GM18519 (cell line): ENCODE measurements around the gene MEGF11.
"Not testable (repeated sequence)": the region's sequence is repeated elsewhere in the genome, so short reads cannot be mapped to it uniquely, and the experiment has no call there.

Experiments used
- ATAC-seq: cut with Tn5 transposase; IDR thresholded peaks from one replicate; pipeline ENCODE4 v1.9.1; 2021; ENCODE audit warnings: mild to moderate bottlenecking, moderate library complexity; ENCODE audit not compliant: unreplicated experiment, low FRiP score

Gene MEGF11

DNA sequence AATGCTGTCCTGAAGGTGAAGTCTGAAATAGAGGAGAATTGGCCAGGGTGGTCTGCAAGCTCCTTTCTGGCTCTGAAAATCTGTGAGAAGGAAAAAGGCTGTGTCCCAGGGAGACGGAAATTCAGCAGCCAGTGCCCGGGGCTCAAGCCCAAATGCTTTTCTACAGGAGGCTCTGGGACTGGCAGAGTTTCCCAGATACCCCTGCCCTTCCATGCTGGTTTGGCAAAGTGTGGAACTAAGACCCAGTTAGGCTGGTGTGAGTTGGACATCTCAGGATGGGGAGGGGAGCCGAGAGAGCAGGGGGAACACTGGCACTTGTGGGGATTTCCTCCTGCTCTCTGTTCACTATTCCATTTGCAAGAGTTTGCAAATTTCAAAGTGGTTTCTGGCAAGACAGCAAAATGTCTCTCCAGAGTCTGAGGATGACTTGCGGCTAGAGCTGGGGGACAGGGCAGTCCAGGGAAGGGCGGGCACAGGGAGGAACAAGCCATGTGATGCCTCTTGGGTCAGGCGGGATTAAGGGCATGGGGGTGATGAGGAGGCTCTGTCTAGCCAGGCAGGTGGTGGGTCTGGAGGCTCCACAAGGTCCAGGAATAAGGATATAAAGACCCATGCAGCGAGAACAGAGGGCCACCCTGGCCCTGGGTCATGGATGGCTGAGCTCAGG, 231.9 kb downstream of the MEGF11 start:
- ATAC-seq, result no peak

GRCh38 chr15:66019826-66020398, 233.6 kb downstream of the MEGF11 start:
- no peak for ATAC-seq

GRCh38 chr15:66019368-66019767, 234.2 kb downstream of the MEGF11 start:
- no peak for ATAC-seq

DNA sequence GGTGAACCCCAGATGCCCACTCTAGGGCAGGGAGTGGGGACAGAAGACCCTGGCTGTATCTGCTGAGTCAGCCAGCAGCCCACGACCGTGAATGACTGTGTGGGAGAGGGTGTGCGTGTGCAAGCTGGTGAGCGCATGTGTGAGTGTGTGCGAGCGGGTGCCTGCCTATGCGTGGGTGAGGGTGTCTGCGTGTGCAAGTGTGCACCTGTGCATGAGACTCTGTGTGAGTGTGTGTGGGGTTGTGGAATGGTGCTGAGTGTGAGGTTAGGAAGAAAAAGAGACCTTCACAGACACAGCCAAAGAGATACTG, 235.1 kb downstream of the MEGF11 start:
- ATAC-seq, result no peak

- no peak for ATAC-seq
Observed at GRCh38 chr15:66017792-66018487, 235.6 kb downstream of the MEGF11 start.

DNA sequence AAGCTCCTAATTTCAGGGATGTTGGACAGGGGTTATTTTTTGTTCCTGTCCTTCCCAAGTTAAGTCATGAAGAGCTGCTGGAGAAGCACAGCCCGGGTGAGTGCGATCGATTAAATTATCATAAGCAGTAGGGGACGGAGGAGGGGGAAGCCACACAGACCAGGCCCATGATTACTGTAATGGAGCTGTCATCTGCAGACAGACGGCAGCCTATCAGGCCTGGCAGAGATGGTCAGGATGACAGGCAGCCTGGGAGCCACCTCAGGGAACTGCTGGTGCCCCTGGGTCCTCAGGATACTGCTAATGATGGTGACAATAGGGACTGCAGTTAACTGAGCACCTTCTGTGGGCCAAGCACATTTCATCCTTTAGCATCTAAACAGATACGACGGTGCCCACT, 236.6 kb downstream of the MEGF11 start:
- no peak for ATAC-seq

DNA sequence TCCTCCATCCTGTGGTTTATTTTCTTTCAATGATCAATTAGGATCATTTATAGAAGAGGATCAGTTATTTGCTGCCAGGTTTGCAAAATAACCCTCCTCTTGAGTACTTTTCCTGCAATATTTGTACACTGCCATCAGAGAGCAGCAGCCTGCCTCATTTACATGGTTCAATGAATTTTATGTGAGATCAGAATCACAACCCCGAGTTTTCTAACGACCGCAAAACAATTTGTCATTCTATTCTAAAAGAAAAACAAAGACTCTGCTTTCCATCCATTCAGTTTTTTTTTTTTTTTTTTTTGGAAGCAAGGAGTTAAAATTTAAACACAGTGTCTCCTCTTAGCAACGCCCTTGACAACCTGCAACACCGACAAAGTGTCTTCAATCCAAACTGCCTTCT, 237.4 kb downstream of the MEGF11 start:
- no peak for ATAC-seq

DNA sequence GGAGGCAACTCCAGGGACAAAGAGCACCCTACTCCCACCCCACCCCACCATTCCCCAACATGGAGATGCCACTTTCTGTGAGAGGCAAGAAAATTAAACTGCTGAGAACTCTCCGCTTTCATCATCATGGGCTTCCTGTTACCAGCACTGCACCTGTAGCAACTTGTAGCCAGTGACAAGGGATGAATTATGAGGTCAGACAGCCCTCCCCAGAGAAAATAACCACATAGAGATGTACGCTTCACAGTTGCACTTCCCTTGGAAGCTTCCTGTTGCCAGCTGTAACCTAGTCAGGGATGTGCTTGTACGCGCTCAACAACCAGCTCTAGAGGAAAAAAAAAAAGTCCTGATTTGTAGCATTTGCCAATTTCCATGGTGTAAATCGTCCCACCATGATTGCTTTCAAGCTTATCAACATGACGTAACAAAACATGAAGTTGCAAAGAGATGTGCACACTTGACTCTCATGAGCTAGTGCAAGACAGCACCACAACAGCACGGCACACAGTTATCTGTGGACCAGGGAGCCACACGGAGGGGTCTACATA, 238.8 kb downstream of the MEGF11 start:
- ATAC-seq, result no peak

- ATAC-seq, result no peak
Observed at GRCh38 chr15:66014022-66014421, 239.5 kb downstream of the MEGF11 start.

GRCh38 chr15:66008940-66009562, 244.5 kb downstream of the MEGF11 start:
- no peak for ATAC-seq

DNA sequence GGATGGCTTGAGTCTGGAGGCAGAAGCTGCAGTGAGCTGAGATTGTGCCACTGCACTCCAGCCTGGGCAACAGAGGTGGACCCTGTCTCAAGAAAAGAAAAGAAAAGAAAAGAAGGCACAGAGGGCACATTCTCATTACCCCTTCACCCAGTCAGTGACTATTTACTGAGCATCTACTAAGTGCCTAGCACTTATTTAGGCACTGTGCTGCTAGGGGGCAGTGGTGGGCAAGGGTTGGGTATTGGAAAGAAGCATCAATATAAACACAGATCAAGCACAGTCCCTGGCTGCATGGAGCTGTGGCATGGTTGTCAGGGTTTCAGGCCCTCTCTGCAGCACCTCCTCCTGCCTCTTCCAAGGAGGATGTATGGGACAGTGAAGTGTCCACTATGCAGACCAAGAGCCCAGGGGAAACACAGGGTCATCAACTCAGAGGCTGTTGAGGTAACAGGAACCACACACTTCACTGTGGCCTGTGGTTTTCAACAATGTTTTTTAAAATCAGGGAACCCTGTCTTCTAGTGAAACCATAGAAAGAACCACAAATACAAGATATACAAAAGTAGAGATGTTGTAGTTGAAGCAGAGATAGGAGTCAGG, 245.8 kb downstream of the MEGF11 start:
- no peak for ATAC-seq

DNA sequence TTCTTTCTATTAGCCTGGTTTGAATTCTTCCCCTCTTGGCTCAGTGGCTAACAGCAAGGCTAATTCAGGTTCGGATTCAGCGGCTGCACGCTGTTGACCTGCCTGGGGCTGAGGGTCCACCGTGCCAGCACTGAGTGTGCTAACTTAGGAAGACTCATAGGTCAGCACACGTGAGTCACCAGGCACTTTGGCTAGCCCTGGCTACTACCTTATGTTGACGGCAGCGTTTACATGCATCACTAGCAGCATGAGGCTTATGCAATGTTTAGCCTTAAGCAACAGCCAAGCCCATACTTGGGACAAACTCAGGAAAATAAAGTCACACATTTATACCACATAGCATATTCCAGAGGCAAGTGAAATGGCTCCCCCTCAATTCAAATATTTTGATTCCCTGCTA, 246.6 kb downstream of the MEGF11 start:
- ATAC-seq, result no peak

DNA sequence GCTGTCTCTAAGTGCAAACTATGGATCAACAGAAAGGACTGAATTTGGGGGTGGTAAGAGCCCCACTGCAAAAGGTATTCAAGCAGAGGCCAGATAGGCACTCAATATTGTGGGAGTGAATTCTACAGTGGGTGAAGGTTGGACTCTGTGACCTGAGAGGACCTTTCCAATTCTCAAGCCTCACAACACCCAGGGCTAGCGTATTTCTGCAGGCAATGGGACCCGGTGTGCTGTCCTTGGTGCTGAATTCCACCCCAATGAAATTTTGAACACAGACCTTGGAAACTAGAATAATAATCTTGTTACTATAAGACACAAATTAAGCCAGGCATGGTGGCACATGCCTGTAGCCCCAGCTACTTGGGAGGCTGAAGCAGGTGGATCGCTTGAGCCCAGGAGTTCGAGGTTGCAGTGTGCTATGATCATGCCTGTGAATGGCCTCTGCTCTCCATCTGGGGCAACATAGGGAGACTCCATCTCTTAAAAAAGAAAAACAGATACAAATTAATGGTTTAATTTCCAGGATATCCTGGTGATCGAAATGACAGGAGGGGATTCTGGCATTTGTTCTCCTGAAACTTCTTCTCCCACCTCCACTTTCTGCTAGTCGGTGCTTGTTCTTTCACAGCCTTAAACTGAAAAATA, 248.8 kb downstream of the MEGF11 start:
- ATAC-seq, result no peak

GRCh38 chr15:66003129-66003528, 250.4 kb downstream of the MEGF11 start:
- not testable (repeated sequence) for ATAC-seq

GRCh38 chr15:66001717-66002426, 251.7 kb downstream of the MEGF11 start:
- no peak for ATAC-seq

DNA sequence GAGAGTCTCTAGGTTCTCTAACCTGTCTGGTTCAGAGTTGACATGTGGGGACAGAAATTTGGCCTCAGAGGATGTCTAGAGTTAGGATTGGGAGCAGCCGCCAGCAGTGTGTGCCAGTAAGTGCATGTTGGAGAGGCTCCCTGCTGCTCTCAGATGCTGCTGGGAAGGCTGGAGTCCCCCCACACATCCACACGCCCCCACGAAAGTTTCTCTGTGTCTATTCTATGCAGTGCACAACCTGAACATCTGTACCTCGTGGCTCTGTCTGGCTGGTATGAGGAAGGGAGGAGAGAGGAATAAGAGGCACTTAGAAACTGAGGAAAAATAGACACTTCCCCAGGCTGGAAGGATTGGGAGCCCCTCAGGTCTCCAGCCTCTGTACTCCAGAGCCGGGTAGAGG, 252.5 kb downstream of the MEGF11 start:
- no peak for ATAC-seq

- ATAC-seq, result no peak
Observed at GRCh38 chr15:65998486-65998885, 255.1 kb downstream of the MEGF11 start.

GRCh38 chr15:65996901-65997300, 256.6 kb downstream of the MEGF11 start:
- ATAC-seq, result no peak

GRCh38 chr15:65994832-65995231, 258.7 kb downstream of the MEGF11 start:
- ATAC-seq, result no peak

DNA sequence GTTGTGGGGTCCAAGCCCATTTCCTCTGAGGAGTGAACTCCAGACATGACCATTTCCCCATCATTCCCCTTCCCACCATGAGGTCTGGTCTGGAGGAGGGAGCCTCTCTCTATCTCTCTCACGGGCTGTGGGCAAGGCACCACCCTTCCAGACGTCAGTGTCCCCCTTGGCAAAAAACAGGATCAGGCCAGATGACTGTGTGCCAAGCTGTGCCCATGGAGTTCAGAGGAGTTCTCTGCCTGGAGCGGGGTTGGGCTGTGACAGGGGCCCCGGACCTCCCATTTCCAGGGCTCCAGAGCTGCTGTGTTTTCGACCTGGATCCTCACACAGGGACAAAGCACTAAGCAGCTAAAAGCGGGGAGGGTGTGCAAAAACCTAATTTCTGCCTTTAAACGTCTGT, 259.8 kb downstream of the MEGF11 start:
- no peak for ATAC-seq
